B cell (primary cell): ENCODE results near the gene LRRC7. TPM values are rescaled to one million over a fixed set of nuclear protein-coding genes. Genes with fewer than 3 reads are reported as not detected.

Experiments
- ATAC-seq: fragments of 200-7000 bp; cut with Tn5 transposase; one replicate; pipeline ENCODE4 v1.10.0; 2021; ENCODE audit warnings: low read depth, mild to moderate bottlenecking, moderate number of reproducible peaks, moderate library complexity
- CTCF ChIA-PET: fragments of 350-600 bp; sonication (Branson Sonifier 250); formaldehyde crosslinking; loops from one replicate; lab custom pipeline; 2021; ENCODE audit warnings: antibody characterized with exemption, inconsistent platforms; lab: Charles Lee
- POLR2A ChIA-PET: fragments of 350-600 bp; sonication (Branson Sonifier 250); formaldehyde crosslinking; loops from one replicate; lab custom pipeline; 2021; ENCODE audit warnings: antibody characterized with exemption; lab: Charles Lee
- DNase-seq: peaks from one replicate; pipeline ENCODE4 v3.0.0; 2013
- H2AFZ ChIP-seq: 2 replicates; pipeline ENCODE4 v1.6.1; 2012; ENCODE audit warnings: mild to moderate bottlenecking, low read depth, low read length; ENCODE audit not compliant: insufficient read depth, poor library complexity, severe bottlenecking
- H3K27ac ChIP-seq, 2 donors: 1 replicate in 1 of 2; 2 replicates in 1 of 2; pipeline ENCODE4 v1.5.1; 2012 to 2013; ENCODE audit warnings: low read length in 2 of 2, mild to moderate bottlenecking in 2 of 2, moderate library complexity in 1 of 2
- H3K27me3 ChIP-seq, 4 experiments: fragments of 200-600 bp in 1 of 4; sonication (generic) in 1 of 4; replicated peaks in 1 of 4; 1 replicate in 2 of 4; 2 replicates in 2 of 4; pipeline versions ENCODE4 v1.6.1 to v1.7.0; 2013 to 2016; ENCODE audit warnings: low read length in 3 of 4, mild to moderate bottlenecking in 2 of 4, mixed read lengths in 1 of 4, moderate library complexity in 1 of 4; ENCODE audit not compliant: insufficient read depth in 4 of 4, control insufficient read depth in 3 of 4; ENCODE audit errors: control extremely low read depth in 1 of 4
- H3K36me3 ChIP-seq, 2 experiments: replicated peaks in 1 of 2; 1 replicate in 1 of 2; 2 replicates in 1 of 2; pipeline versions ENCODE4 v1.6.1 to v1.7.1; 2013; ENCODE audit warnings: low read length in 1 of 2; ENCODE audit not compliant: insufficient read depth in 2 of 2, control insufficient read depth in 1 of 2; ENCODE audit errors: control extremely low read depth in 1 of 2, extremely low read depth in 1 of 2
- H3K4me1 ChIP-seq, 2 donors: fragments of 200-600 bp in 1 of 2; sonication (generic) in 1 of 2; 1 replicate in 1 of 2; 2 replicates in 1 of 2; pipeline versions ENCODE4 v1.5.1 to v1.6.1; 2013 to 2017; ENCODE audit warnings: low read length in 2 of 2; ENCODE audit not compliant: control insufficient read depth in 2 of 2, insufficient read depth in 2 of 2
- H3K4me2 ChIP-seq: replicated peaks from 2 replicates; pipeline ENCODE3; 2012; ENCODE audit warnings: mild to moderate bottlenecking, low read depth, low read length; ENCODE audit not compliant: poor library complexity, severe bottlenecking
- H3K4me3 ChIP-seq, 5 experiments: fragments of 200-600 bp in 1 of 5; sonication (generic) in 1 of 5; 1 replicate in 3 of 5; 2 replicates in 2 of 5; pipeline versions ENCODE4 v1.5.1 to v1.7.0; 2011 to 2016; ENCODE audit warnings: low read length in 4 of 5, mild to moderate bottlenecking in 4 of 5, low read depth in 2 of 5, control low read depth in 1 of 5, moderate library complexity in 1 of 5; ENCODE audit not compliant: insufficient read depth in 1 of 5; ENCODE audit errors: control extremely low read depth in 1 of 5, extremely low read depth in 1 of 5
- H3K79me2 ChIP-seq: fragments of 200-600 bp; sonication (generic); one replicate; pipeline ENCODE4 v1.6.0; 2016; ENCODE audit warnings: low read length; ENCODE audit not compliant: control insufficient read depth, insufficient read depth
- H3K9ac ChIP-seq: fragments of 200-600 bp; sonication (generic); 2 replicates; pipeline ENCODE4 v1.6.1; 2017; ENCODE audit warnings: mild to moderate bottlenecking, low read length, moderate library complexity
- H3K9me3 ChIP-seq, 3 donors: one replicate each; pipeline versions ENCODE4 v1.6.1 to v1.7.1; 2013; ENCODE audit warnings: low read length in 2 of 3; ENCODE audit not compliant: control insufficient read depth in 2 of 3, insufficient read depth in 1 of 3; ENCODE audit errors: control extremely low read depth in 1 of 3
- H4K20me1 ChIP-seq: 2 replicates; pipeline ENCODE4 v1.6.0; 2012; ENCODE audit warnings: mild to moderate bottlenecking, low read length; ENCODE audit not compliant: insufficient read depth, control insufficient read depth, poor library complexity, severe bottlenecking
- H3K27ac Mint-ChIP-seq: one replicate; pipeline ENCODE4 v1.8.0; 2021; ENCODE audit warnings: mixed read lengths
- H3K27me3 Mint-ChIP-seq: one replicate; pipeline ENCODE4 v1.8.0; 2021; ENCODE audit warnings: mixed read lengths
- H3K4me1 Mint-ChIP-seq: one replicate; pipeline ENCODE4 v1.8.0; 2021; ENCODE audit warnings: mixed read lengths
- H3K4me3 Mint-ChIP-seq: one replicate; pipeline ENCODE4 v1.8.0; 2021; ENCODE audit warnings: mixed read lengths
- H3K9me3 Mint-ChIP-seq: one replicate; pipeline ENCODE4 v1.8.0; 2022; ENCODE audit warnings: mixed read lengths; ENCODE audit not compliant: insufficient read depth
- CTCF ChIP-seq: fragments of 200-600 bp; IDR thresholded peaks from one replicate; pipeline ENCODE4 v1.8.0; 2022; ENCODE audit warnings: antibody characterized with exemption, mild to moderate bottlenecking
- EZH2 ChIP-seq: IDR thresholded peaks from 2 replicates; pipeline ENCODE4 v1.6.1; 2012; ENCODE audit warnings: borderline replicate concordance, low read depth, mild to moderate bottlenecking, moderate library complexity, low read length; ENCODE audit not compliant: insufficient read depth, poor library complexity, severe bottlenecking
- WGBS: methylation state at CpG from one replicate; pipeline ENCODE4 v1.1.5; 2013; ENCODE audit warnings: missing lambda C conversion rate; ENCODE audit not compliant: insufficient coverage; 5-methylcytosine and 5-hydroxymethylcytosine counted together
- intact Hi-C: fragments of 100-400 bp; cut with micrococcal nuclease; formaldehyde crosslinking; loops from one replicate; pipeline ENCODE4 v1.10.0; 2022
- polyA plus RNA-seq: library from polyadenylated mRNA; depleted of rRNA; stranded (reverse); fragments of >200 nt; gene quantifications from 2 replicates; pipeline ENCODE4 v1.2.3, GENCODE V29; 2012
- total RNA-seq, 2 donors: library from RNA; stranded (reverse); fragments of 120-200 nt in 1 of 2; gene quantifications; 1 replicate in 1 of 2; 2 replicates in 1 of 2; pipeline versions ENCODE4 v1.2.3 to v1.2.4, GENCODE V29; 2013 to 2022

LRRC7 gene
- total and polyA plus RNA-seq, 2 donors (not counting 1 experiment from before 2014, with no cell fraction given): not detected

- Histone ChIP-seq H2AFZ (no peak overlapping the region), H3K4me3 (no peak overlapping the region), H3K79me2 (no peaks in the 10 kb centered on the region), H3K27me3 (no peaks in the 10 kb centered on the region), H3K36me3 (no peaks in the 10 kb centered on the region), H4K20me1 (no peaks in the 10 kb centered on the region), H3K4me2 (no peak overlapping the region), H3K27ac (no peak overlapping the region), H3K9ac (no peak overlapping the region), H3K4me1 (no peaks in the 10 kb centered on the region), H3K9me3 (no peaks in the 10 kb centered on the region)
- Mint-ChIP-seq H3K4me1 (no peaks in the 10 kb centered on the region), H3K9me3 (peaks cover 3% of the 10 kb centered on the region), H3K27ac (no peak overlapping the region), H3K4me3 (no peak overlapping the region), H3K27me3 (no peaks in the 10 kb centered on the region)
- ATAC-seq (no peak), DNase-seq (no peak)
- ChIA-PET POLR2A (no interaction called here), CTCF (interaction anchor here (0.9 kb wide), 1 partner anchor 9 kb away, joined by 3 read pairs; no protein-coding TSS in a partner anchor)
- intact Hi-C loops: no loop called here
- 75% methylated on average over 4 of the region's 4 CpGs for WGBS
- TF ChIP-seq EZH2 (no peak), CTCF (no peak)
Observed at GRCh38 chr1:69847670-69848069, 279.9 kb downstream of the LRRC7 start.

DNA sequence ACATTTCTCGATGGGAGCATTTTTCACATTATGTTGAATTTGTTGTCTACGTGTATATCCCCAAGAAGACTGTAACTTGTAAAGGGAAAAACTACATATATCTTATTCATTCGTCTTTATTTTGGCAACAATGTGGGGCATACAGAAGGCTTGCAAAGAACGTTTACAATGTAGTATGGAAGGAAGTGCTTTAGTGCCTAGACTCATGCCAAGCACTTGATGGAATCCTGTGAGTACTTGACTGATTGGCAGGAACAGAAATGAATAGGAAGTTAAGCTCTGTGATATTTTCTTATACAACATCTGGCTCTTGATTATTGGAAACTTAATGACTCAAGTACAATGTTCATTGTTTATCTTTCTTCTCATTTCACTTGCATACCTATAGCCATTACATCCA lies 284.4 kb downstream of the LRRC7 start:
- H3K36me3 ChIP-seq: no peaks in the 10 kb centered on the region
- intact Hi-C loops: no loop called here
- Mint-ChIP-seq H3K9me3 (no peaks in the 10 kb centered on the region), H3K4me3 (no peak overlapping the region), H3K27me3 (no peaks in the 10 kb centered on the region), H3K27ac (no peak overlapping the region), H3K4me1 (no peaks in the 10 kb centered on the region)
- no peak overlapping the region for H3K27ac ChIP-seq
- no peak overlapping the region for H3K4me2 ChIP-seq
- no peak overlapping the region for H3K9ac ChIP-seq
- CTCF ChIA-PET: no interaction called here
- WGBS: 0% methylated on average over 1 of the region's 4 CpGs
- POLR2A ChIA-PET: no interaction called here
- no peak for TF ChIP-seq EZH2
- TF ChIP-seq CTCF: no peak
- no peaks in the 10 kb centered on the region for H4K20me1 ChIP-seq
- H3K27me3 ChIP-seq: no peaks in the 10 kb centered on the region
- no peaks in the 10 kb centered on the region for H3K79me2 ChIP-seq
- H3K4me3 ChIP-seq: no peak overlapping the region
- no peak for DNase-seq
- H2AFZ ChIP-seq: no peak overlapping the region
- H3K9me3 ChIP-seq: no peaks in the 10 kb centered on the region
- H3K4me1 ChIP-seq: no peaks in the 10 kb centered on the region
- ATAC-seq: no peak
